ENCODE measurements around the gene AMOTL1. TPM values are rescaled to one million over a fixed set of nuclear protein-coding genes. Genes with fewer than 3 reads are reported as not detected.
"Not testable (repeated sequence)": the region's sequence is repeated elsewhere in the genome, so short reads cannot be mapped to it uniquely, and the experiment has no call there.

Gene AMOTL1
- total RNA-seq, 3 donors from 2014 or later = 0.25 to 0.73 (median 0.69) TPM

DNA sequence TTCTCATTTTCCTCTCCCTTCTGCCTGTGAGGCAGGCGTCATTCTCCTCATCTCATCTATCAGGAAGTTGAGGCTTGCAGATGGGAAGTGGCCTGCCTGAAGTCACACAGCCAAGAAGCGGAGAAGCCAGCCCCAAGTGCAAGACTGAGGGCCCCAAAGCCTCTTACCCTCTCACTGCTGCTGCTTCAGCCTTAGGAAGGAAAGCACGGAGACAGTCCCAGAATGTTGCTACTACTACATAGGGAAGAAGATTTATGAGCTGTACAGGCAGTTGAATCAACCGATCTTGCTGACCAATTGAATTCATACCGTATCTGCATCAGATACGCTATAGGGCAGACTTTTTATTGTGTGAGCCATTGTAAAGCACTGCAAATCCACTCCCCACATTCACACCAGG is 116.2 kb downstream of the AMOTL1 start:
- ATAC-seq (no peak), DNase-seq (no peak)
- H3K4me1 Mint-ChIP-seq (ENCODE audit: low read depth) = no peaks in the 10 kb centered on the region
- no peaks in the 10 kb centered on the region for H3K36me3 Mint-ChIP-seq (ENCODE audit: insufficient read depth)
- H3K4me3 Mint-ChIP-seq = no peak overlapping the region
- H3K27me3 Mint-ChIP-seq (ENCODE audit: low read depth) = no peaks in the 10 kb centered on the region
- peaks cover 21% of the 10 kb centered on the region for H3K9me3 Mint-ChIP-seq

- no peaks in the 10 kb centered on the region for H3K27me3 Mint-ChIP-seq (ENCODE audit: low read depth)
- H3K36me3 Mint-ChIP-seq (ENCODE audit: insufficient read depth) = no peaks in the 10 kb centered on the region
- peaks cover 21% of the 10 kb centered on the region for H3K9me3 Mint-ChIP-seq
- no peak overlapping the region for H3K4me3 Mint-ChIP-seq
- no peaks in the 10 kb centered on the region for H3K4me1 Mint-ChIP-seq (ENCODE audit: low read depth)
- no peak for DNase-seq
- ATAC-seq = no peak
Measured at GRCh38 chr11:94885133-94885532, 117.0 kb downstream of the AMOTL1 start.

DNA sequence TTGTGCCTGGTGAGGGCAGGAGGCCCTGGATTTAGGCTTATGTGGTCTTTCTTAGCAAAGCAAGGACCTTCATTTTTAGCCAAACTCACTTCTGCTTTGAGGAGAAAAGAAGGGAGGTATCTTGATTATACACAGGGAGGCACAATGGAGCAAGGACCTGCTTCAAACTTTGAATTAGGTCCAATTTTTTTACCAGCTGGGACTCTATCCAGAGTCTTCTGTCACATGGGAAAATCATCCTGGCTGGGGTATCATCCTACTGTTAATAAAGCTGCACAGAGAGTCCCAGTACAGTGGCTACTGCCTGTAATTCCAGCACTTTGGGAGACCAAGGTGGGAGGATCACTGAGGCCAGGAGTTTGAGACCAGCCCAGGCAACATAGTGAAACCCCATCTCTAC is 117.4 kb downstream of the AMOTL1 start:
- ATAC-seq (no peak), DNase-seq (no peak)
- Mint-ChIP-seq H3K4me3 (no peak overlapping the region), H3K27me3 (ENCODE audit: low read depth) (no peaks in the 10 kb centered on the region), H3K36me3 (ENCODE audit: insufficient read depth) (no peaks in the 10 kb centered on the region), H3K4me1 (ENCODE audit: low read depth) (no peaks in the 10 kb centered on the region), H3K9me3 (peaks cover 22% of the 10 kb centered on the region)

- no peaks in the 10 kb centered on the region for H3K4me1 Mint-ChIP-seq (ENCODE audit: low read depth)
- H3K27me3 Mint-ChIP-seq (ENCODE audit: low read depth) = peaks cover 2% of the 10 kb centered on the region
- DNase-seq (no peak), ATAC-seq (no peak)
- H3K9me3 Mint-ChIP-seq = peaks cover 41% of the 10 kb centered on the region
- H3K36me3 Mint-ChIP-seq (ENCODE audit: insufficient read depth) = peaks cover 2% of the 10 kb centered on the region
- H3K4me3 Mint-ChIP-seq = no peak overlapping the region
Measured at GRCh38 chr11:94888204-94888603, 120.0 kb downstream of the AMOTL1 start.

DNA sequence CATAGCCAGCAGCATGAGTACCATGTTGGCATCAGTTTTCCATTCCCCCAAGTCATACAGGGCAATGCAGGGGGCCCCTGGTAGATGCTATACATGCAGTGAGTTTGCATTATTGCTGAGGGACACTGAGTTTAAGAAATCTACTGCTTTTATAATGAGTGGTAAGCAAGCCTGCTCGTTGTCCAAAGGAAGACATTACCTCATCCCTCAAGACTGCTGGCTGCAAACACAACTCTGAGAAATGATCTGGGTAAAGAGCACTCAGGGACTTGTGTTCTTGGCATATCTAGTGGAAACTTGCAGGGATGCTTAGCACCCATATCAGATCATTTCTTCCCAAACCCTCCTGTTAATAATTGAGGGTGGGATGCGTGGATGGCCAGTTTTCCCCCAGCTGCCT is 127.3 kb downstream of the AMOTL1 start:
- DNase-seq (no peak), ATAC-seq (no peak)
- Mint-ChIP-seq H3K4me3 (no peak overlapping the region), H3K9me3 (peaks cover 28% of the 10 kb centered on the region), H3K36me3 (ENCODE audit: insufficient read depth) (peaks cover 5% of the 10 kb centered on the region), H3K27me3 (ENCODE audit: low read depth) (peaks cover 2% of the 10 kb centered on the region), H3K4me1 (ENCODE audit: low read depth) (no peaks in the 10 kb centered on the region)

DNA sequence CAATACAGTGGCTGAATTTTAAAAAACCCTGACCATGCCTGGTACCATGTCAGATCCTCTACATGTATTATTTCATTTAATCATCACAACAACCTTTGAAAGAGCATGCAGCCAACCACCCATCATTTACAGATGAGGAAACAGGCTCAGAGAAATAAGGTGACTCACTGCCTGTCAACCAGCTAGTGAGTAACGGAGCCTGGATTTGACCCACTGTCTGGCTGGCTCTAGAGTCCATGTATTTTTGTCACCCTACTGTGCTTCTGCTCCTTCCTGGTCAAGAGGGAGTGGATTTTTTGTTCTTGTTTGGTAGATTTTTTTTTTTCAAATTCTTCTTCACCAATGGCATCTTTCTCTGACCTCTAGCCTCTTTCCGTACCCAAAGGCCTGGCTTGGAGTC is 127.8 kb downstream of the AMOTL1 start:
- H3K27me3 Mint-ChIP-seq (ENCODE audit: low read depth) = peaks cover under 1% of the 10 kb centered on the region
- DNase-seq (no peak), ATAC-seq (no peak)
- H3K36me3 Mint-ChIP-seq (ENCODE audit: insufficient read depth) = peaks cover 5% of the 10 kb centered on the region
- H3K4me1 Mint-ChIP-seq (ENCODE audit: low read depth) = no peaks in the 10 kb centered on the region
- H3K4me3 Mint-ChIP-seq = no peak overlapping the region
- peaks cover 23% of the 10 kb centered on the region for H3K9me3 Mint-ChIP-seq

DNA sequence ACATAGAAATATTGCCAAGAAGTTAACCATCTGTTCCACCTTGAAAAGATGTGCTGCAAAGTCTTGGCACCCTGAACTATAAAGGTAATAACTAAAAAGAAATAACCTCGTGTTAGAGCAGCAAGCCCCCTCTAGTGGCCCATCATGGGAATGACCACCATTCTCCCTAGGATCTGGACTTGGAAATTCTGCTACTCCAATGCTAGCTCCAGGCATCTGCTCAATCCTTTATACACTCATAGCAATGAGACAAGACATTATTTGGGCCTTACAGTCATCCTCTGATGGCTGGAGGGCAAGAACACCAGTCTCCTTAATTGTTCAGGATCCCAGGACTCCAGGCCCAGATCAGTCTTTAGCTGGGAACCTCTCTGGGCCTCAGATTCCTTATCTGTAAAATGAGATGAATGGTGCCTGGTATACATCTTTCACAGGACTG is 129.2 kb downstream of the AMOTL1 start:
- Mint-ChIP-seq H3K36me3 (ENCODE audit: insufficient read depth) (peaks cover 5% of the 10 kb centered on the region), H3K4me1 (ENCODE audit: low read depth) (no peaks in the 10 kb centered on the region), H3K9me3 (peaks cover 21% of the 10 kb centered on the region), H3K27me3 (ENCODE audit: low read depth) (no peaks in the 10 kb centered on the region), H3K4me3 (no peak overlapping the region)
- DNase-seq (peak; percentile 24), ATAC-seq (no peak)

GRCh38 chr11:94907226-94907625 is 139.1 kb downstream of the AMOTL1 start:
- Mint-ChIP-seq H3K36me3 (ENCODE audit: insufficient read depth) (peaks cover 2% of the 10 kb centered on the region), H3K4me1 (ENCODE audit: low read depth) (no peaks in the 10 kb centered on the region), H3K4me3 (no peak overlapping the region), H3K27me3 (ENCODE audit: low read depth) (no peaks in the 10 kb centered on the region), H3K9me3 (peaks cover 4% of the 10 kb centered on the region)
- DNase-seq (no peak), ATAC-seq (no peak)

DNA sequence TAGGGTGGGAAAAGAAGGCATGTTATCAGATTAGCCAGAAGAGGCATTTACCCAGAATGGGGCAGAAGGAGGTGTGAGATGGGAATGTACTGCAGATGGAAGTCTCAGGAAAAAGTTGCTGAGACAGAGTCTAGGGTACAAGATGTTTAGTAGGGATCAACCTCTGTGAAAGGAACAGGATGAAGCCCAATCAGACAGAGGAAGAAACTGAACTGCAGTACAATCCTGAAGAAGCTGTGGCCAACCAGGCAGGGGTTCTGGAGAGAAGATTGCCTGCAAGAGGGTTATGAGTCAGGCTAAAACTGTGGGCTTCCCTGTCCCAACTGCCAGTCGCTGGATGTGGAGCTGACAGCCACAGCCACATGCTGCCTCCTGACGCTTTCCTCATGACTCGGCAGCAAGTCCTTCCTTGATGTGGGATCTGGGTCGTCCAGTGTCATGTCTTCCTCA is 141.2 kb downstream of the AMOTL1 start:
- no peaks in the 10 kb centered on the region for H3K4me1 Mint-ChIP-seq (ENCODE audit: low read depth)
- DNase-seq (no peak), ATAC-seq (no peak)
- H3K4me3 Mint-ChIP-seq = no peak overlapping the region
- H3K36me3 Mint-ChIP-seq (ENCODE audit: insufficient read depth) = peaks cover 2% of the 10 kb centered on the region
- H3K9me3 Mint-ChIP-seq = peaks cover 4% of the 10 kb centered on the region
- H3K27me3 Mint-ChIP-seq (ENCODE audit: low read depth) = no peaks in the 10 kb centered on the region

DNA sequence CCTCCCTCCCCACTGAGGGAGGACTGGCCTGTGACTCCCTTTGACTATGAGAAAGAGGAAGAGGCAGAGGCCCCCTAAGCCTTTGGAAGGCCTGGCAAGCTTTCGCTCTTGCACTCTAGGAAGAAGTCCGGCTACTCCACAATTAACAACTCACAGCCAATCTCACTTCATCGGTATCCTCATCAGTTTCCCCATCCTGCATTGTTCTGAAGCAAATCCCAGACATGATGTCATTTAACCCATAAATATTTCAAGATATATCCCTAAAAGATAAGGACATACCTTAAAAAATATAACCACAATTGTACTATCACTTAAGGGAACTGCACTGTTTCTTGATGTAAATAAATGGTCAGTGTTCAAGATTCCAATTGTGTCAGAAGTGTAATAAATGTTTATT is 142.1 kb downstream of the AMOTL1 start:
- Mint-ChIP-seq H3K36me3 (ENCODE audit: insufficient read depth) (peaks cover 2% of the 10 kb centered on the region), H3K27me3 (ENCODE audit: low read depth) (no peaks in the 10 kb centered on the region), H3K4me1 (ENCODE audit: low read depth) (no peaks in the 10 kb centered on the region), H3K4me3 (no peak overlapping the region), H3K9me3 (peaks cover 4% of the 10 kb centered on the region)
- ATAC-seq (no peak), DNase-seq (no peak)

DNA sequence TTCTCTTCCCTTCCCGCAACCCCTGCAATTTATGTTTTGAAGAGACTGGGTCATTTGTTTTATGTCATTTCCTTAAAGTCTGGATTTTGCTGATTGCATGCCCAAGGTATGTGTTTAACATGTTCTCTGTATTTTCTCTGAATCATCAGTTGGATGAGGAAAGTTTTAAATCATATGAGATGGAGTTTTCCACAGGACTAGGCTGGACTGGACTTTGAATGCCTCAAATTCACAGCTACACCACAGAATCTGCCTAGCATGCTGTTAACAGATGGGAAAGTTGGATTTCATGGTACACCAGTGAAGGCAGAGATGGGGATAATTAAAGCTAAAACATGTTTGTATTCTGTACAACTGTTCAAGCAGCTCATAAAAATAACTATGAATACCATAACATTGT is 142.6 kb downstream of the AMOTL1 start:
- Mint-ChIP-seq H3K27me3 (ENCODE audit: low read depth) (no peaks in the 10 kb centered on the region), H3K4me1 (ENCODE audit: low read depth) (no peaks in the 10 kb centered on the region), H3K9me3 (peaks cover 4% of the 10 kb centered on the region), H3K4me3 (no peak overlapping the region), H3K36me3 (ENCODE audit: insufficient read depth) (peaks cover 2% of the 10 kb centered on the region)
- ATAC-seq (no peak), DNase-seq (no peak)

- ATAC-seq (no peak), DNase-seq (no peak)
- H3K4me1 Mint-ChIP-seq (ENCODE audit: low read depth) = no peaks in the 10 kb centered on the region
- no peak overlapping the region for H3K4me3 Mint-ChIP-seq
- H3K27me3 Mint-ChIP-seq (ENCODE audit: low read depth) = no peaks in the 10 kb centered on the region
- H3K36me3 Mint-ChIP-seq (ENCODE audit: insufficient read depth) = peaks cover 2% of the 10 kb centered on the region
- H3K9me3 Mint-ChIP-seq = no peaks in the 10 kb centered on the region
Measured at GRCh38 chr11:94912806-94913205, 144.7 kb downstream of the AMOTL1 start.

DNA sequence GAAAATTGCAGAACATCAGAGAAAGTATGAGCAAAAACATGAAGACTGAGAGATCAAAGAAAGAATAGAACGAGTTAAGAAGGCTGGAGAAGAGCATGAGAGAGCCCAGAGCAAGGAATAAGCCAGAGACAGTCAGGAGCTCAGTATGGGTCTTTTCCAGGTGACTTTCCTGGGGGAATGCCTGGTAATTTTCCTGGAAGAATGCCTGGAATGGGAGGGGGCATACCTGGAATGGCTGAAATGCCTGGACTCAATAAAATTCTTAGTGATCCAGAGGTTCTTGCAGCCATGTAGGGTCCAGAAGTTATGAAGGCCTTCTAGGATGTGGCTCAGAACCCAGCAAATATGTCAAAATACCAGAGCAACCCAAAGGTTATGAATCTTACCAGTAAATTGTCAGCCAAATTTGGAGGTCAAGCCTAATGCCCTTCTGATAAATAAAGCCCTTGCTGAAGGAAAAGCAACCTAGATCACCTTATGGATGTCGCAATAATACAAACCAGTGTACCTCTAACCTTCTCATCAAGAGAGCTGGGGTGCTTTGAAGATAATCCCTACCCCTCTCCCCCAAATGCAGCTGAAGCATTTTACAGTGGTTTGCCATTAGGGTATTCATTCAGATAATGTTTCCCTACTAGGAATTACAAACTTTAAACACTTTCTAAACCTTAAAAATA is 145.7 kb downstream of the AMOTL1 start:
- H3K36me3 Mint-ChIP-seq (ENCODE audit: insufficient read depth); H3K4me1 Mint-ChIP-seq (ENCODE audit: low read depth); H3K27me3 Mint-ChIP-seq (ENCODE audit: low read depth); H3K9me3 Mint-ChIP-seq; H3K4me3 Mint-ChIP-seq; ATAC-seq; DNase-seq: not testable (repeated sequence)

- peaks cover 5% of the 10 kb centered on the region for H3K9me3 Mint-ChIP-seq
- peaks cover 24% of the 10 kb centered on the region for H3K4me1 Mint-ChIP-seq (ENCODE audit: low read depth)
- no peak overlapping the region for H3K4me3 Mint-ChIP-seq
- H3K27me3 Mint-ChIP-seq (ENCODE audit: low read depth) = no peaks in the 10 kb centered on the region
- ATAC-seq (no peak), DNase-seq (no peak)
- peaks cover 6% of the 10 kb centered on the region for H3K36me3 Mint-ChIP-seq (ENCODE audit: insufficient read depth)
Measured at GRCh38 chr11:94920311-94920710, 152.2 kb downstream of the AMOTL1 start.

DNA sequence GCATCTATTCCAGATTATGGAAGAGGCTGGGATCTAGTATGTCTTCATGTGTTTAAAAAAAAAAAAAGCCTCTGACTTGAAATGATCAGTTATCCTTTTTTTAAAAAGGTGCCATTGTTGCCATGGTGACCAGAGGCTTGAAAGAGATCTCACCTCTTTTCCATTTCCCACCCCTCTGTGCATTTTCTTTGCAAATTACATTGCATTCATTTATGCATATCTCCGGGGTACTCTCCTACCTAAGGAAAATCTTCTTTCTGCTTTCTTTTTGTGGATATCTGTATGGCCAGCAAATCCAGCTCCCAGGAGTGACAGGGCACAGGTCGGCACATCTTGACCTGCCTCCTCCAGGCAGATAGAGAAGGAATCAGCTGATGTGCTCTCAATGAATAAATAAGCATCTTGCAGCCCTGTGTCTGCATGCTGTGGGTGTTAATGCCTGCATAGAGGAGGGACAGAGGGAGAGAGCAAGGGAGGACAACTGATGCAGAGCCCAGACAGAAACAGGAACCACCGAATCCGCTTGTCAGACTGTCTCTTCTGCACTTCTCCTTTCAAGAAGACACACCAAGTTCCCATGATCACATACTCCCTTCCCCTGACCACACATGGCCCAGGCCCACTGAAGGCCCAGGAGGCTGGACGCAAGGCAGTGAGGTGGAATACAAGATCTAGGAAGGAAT is 154.3 kb downstream of the AMOTL1 start:
- peaks cover 6% of the 10 kb centered on the region for H3K36me3 Mint-ChIP-seq (ENCODE audit: insufficient read depth)
- peaks cover 38% of the 10 kb centered on the region for H3K4me1 Mint-ChIP-seq (ENCODE audit: low read depth)
- no peak for ATAC-seq
- no peaks in the 10 kb centered on the region for H3K27me3 Mint-ChIP-seq (ENCODE audit: low read depth)
- no peak overlapping the region for H3K4me3 Mint-ChIP-seq
- H3K9me3 Mint-ChIP-seq = peaks cover 11% of the 10 kb centered on the region
- DNase-seq = no peak
